Upper lobe of left lung (tissue), 6 donors: ENCODE data around the gene PROK2. TPM values are rescaled to one million over a fixed set of nuclear protein-coding genes. Genes with fewer than 3 reads are reported as not detected.

ENCODE experiments used
- ATAC-seq, 2 donors: fragments of 200-7000 bp; cut with Tn5 transposase; one replicate each; pipeline ENCODE4 v1.9.1; 2022; ENCODE audit warnings: mild to moderate bottlenecking in 2 of 2, moderate library complexity in 2 of 2; ENCODE audit not compliant: low FRiP score in 2 of 2
- DNase-seq, 2 donors: peaks; one replicate each; pipeline ENCODE4 v3.0.0-alpha.2; 2019 to 2020
- H3K27ac ChIP-seq, 4 donors: fragments of 200-600 bp; sonication (generic); one replicate each; pipeline ENCODE4 v1.5.1; 2016 to 2019
- H3K27me3 ChIP-seq, 4 donors: fragments of 200-600 bp; sonication (generic); one replicate each; pipeline ENCODE4 v1.5.1; 2017 to 2019
- H3K36me3 ChIP-seq, 4 donors: fragments of 200-600 bp; sonication (generic); one replicate each; pipeline ENCODE4 v1.5.1; 2016 to 2019
- H3K4me1 ChIP-seq, 4 donors: fragments of 200-600 bp; sonication (generic); one replicate each; pipeline ENCODE4 v1.5.1; 2018 to 2019
- H3K4me3 ChIP-seq, 4 donors: fragments of 200-600 bp; sonication (generic); one replicate each; pipeline ENCODE4 v1.5.1; 2017 to 2019; ENCODE audit warnings: mild to moderate bottlenecking in 2 of 4, moderate library complexity in 1 of 4
- H3K9me3 ChIP-seq, 4 donors: fragments of 200-600 bp; sonication (generic); one replicate each; pipeline ENCODE4 v1.5.1; 2018 to 2019
- EP300 ChIP-seq, 4 donors: sonication (generic); formaldehyde crosslinking; IDR thresholded peaks; one replicate each; pipeline ENCODE4 v1.5.1; 2017; ENCODE audit warnings: antibody characterized with exemption in 4 of 4, control low read depth in 2 of 4
- POLR2A ChIP-seq, 4 donors: fragments of 450-650 bp; IDR thresholded peaks; one replicate each; pipeline ENCODE4 v1.5.1; 2016 to 2017; ENCODE audit warnings: antibody characterized with exemption in 4 of 4, mild to moderate bottlenecking in 2 of 4
- POLR2AphosphoS5 ChIP-seq, 2 donors: sonication (generic); formaldehyde crosslinking; IDR thresholded peaks; one replicate each; pipeline ENCODE4 v1.5.1; 2017; ENCODE audit warnings: antibody characterized with exemption in 2 of 2
- WGBS, 2 donors: methylation state at CpG; one replicate each; pipeline ENCODE4 v1.1.5; 2017 to 2018; 5-methylcytosine and 5-hydroxymethylcytosine counted together
- total RNA-seq, 6 donors: library from RNA; depleted of rRNA in 4 of 6; stranded (reverse); fragments of >200 nt in 4 of 6; gene quantifications; one replicate each; pipeline versions ENCODE4 v1.1.0 to v1.2.1, GENCODE V29; 2016 to 2021
- TF ChIP-seq, protein P1 (sequence below), 6 experiments: fragments of 450-650 bp in 4 of 6; fragments of 200-600 bp in 2 of 6; sonication (generic) in 2 of 6; IDR thresholded peaks; one replicate each; pipeline ENCODE4 v1.5.1; 2016 to 2019; ENCODE audit warnings: antibody characterized with exemption in 6 of 6
- donor health status: DM: no; HTN: no; CAD: no; lungs with moderate emphysema.
- donor health status: DM: no; HTN: yes; CAD: no; lungs with severe emphysema.

The PROK2 gene, protein sequence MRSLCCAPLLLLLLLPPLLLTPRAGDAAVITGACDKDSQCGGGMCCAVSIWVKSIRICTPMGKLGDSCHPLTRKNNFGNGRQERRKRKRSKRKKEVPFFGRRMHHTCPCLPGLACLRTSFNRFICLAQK
- total RNA-seq = 10 to 100 TPM in 1 of 6 donors, 1 to 10 TPM in 4, not detected in 1; 2.3 to 10.7 (median 3.3) TPM

DNA sequence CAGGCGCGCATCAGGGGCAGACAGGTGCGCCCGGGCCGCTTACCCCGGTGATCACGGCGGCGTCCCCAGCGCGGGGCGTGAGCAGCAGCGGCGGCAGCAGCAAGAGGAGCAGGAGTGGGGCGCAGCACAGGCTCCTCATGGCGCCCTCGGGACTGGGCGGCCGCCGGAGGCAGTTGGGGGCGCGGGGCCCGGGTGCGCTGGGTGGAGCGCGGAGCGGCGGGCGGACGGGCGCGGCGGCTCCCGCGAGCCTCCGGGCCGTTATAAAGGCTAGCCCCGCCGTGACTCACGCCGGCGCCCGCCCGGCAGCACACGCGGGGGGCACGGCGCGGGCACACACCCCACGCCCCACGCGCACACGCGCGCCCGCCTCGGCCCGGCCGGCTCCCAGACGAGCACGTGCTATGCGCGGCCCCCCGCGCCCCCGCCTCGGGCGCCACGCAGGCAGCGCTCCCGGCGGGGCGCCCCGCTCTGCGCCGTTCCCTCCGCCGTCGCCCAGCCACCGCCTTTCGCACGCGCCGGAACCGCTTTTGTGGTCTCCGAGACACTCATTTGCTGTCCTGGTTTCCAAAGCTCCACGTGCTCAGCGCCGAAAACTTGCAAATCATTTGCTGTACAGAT lies at the start of gene PROK2:
PROK2 (minus strand) TSS at position 235 of the 618 bp plus-strand sequence; CDS start at position 139, 96 bp downstream.
- WGBS, 2 donors = 3 to 8% methylated on average over 12 to 14 of the region's 89 CpGs
- Histone ChIP-seq H3K4me1 (peaks cover 7 to 20% (median 17%) of the 10 kb centered on the region in 4 donors), H3K4me3 (peak within 1 kb of the TSS in 3 of 4 donors; percentile 38 to 48 (median 43)), H3K27ac (peak within 1 kb of the TSS in 3 of 4 donors; percentile 16 to 78 (median 17)), H3K27me3 (peaks cover 0 to 38% (median 8%) of the 10 kb centered on the region in 4 donors), H3K36me3 (no peaks in the 10 kb centered on the region), H3K9me3 (no peaks in the 10 kb centered on the region)
- ATAC-seq (peak in 1 of 2 donors; percentile 82), DNase-seq (peak in 1 of 2 donors; percentile 87)
- TF ChIP-seq EP300 (IDR thresholded peaks at IDR 0.05) (no peak), POLR2A (IDR thresholded peaks at IDR 0.05) (no peak), POLR2AphosphoS5 (IDR thresholded peaks at IDR 0.05) (no peak)
- TF ChIP-seq, protein P1, sequence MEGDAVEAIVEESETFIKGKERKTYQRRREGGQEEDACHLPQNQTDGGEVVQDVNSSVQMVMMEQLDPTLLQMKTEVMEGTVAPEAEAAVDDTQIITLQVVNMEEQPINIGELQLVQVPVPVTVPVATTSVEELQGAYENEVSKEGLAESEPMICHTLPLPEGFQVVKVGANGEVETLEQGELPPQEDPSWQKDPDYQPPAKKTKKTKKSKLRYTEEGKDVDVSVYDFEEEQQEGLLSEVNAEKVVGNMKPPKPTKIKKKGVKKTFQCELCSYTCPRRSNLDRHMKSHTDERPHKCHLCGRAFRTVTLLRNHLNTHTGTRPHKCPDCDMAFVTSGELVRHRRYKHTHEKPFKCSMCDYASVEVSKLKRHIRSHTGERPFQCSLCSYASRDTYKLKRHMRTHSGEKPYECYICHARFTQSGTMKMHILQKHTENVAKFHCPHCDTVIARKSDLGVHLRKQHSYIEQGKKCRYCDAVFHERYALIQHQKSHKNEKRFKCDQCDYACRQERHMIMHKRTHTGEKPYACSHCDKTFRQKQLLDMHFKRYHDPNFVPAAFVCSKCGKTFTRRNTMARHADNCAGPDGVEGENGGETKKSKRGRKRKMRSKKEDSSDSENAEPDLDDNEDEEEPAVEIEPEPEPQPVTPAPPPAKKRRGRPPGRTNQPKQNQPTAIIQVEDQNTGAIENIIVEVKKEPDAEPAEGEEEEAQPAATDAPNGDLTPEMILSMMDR (IDR thresholded peaks at IDR 0.05) = no peak

DNA sequence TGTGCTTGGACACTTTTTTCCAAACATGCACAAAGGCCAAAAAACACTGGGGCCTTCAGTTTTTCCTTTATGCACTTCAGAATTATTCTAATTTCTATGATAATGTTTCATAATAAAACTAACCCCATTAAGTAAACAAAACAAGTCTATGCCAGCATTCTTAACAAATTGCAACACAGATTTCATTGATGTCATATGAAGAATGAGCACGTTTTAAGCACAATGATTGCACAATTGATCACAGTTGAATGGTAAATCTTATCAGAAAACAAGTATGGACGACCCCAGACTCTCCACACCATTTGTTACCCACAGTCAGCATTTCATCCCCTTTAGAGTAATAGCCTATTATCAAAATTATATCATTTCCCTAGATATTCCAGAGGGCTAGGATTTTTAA lies 46.7 kb upstream of the PROK2 start:
- 51% methylated on average over 2 of the region's 2 CpGs for WGBS, 2 donors
- TF ChIP-seq, protein P1 (IDR thresholded peaks at IDR 0.05) = no peak
- TF ChIP-seq POLR2AphosphoS5 (IDR thresholded peaks at IDR 0.05) (no peak), POLR2A (IDR thresholded peaks at IDR 0.05) (no peak), EP300 (IDR thresholded peaks at IDR 0.05) (no peak)
- DNase-seq = no peak

DNA sequence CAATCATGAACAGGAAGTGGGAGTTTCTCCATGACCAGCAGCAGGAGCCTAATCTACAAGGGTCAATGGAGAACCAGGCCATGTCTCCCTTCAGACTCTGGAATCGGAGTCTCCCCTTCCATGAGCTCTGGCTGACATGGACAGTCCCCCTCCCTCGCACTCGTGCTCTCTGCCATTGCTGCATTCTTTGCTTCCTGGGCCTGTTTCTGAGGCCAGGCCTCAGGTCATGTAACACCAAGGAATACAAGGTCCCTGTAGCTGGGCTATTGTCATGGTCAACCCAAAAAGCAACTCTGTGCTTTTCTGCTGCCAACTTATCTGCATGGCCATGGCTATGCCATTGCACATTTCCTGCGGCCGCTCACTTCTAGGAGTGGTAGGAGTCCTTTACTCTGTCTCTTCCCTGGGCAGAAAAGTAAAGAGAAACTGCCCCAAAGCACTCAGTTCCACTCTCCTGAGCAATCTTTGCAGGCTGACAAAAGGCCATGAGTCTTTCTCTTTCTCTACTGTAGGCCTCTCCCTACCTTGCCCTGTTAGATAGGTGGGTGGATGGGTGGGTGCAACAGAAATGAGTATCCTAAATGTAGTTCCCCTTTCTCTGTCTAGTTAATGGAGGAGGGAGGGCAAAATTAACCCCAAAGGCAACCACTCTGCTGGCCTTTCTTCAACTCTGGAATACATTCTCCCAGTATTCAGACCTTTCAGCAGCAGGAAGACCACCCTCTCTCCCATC lies 40.8 kb upstream of the PROK2 start:
- TF ChIP-seq POLR2AphosphoS5 (IDR thresholded peaks at IDR 0.05) = no peak
- TF ChIP-seq, protein P1 (IDR thresholded peaks at IDR 0.05) = no peak
- no peak for TF ChIP-seq EP300 (IDR thresholded peaks at IDR 0.05)
- no peak for TF ChIP-seq POLR2A (IDR thresholded peaks at IDR 0.05)
- no peaks in the 10 kb centered on the region for H3K9me3 ChIP-seq
- WGBS, 2 donors = 92 to 100% methylated on average over 5 of the region's 5 CpGs
- H3K4me3 ChIP-seq = no peak overlapping the region
- H3K27ac ChIP-seq = no peak overlapping the region
- ATAC-seq (no peak), DNase-seq (no peak)
- no peaks in the 10 kb centered on the region for H3K36me3 ChIP-seq
- H3K27me3 ChIP-seq = no peaks in the 10 kb centered on the region
- no peaks in the 10 kb centered on the region for H3K4me1 ChIP-seq

More for the DNA sequence above, 46.7 kb upstream of the PROK2 start:
- Histone ChIP-seq H3K4me1 (no peaks in the 10 kb centered on the region), H3K4me3 (no peak overlapping the region), H3K9me3 (no peaks in the 10 kb centered on the region), H3K27ac (no peak overlapping the region), H3K36me3 (no peaks in the 10 kb centered on the region), H3K27me3 (no peaks in the 10 kb centered on the region)
- ATAC-seq = no peak

DNA sequence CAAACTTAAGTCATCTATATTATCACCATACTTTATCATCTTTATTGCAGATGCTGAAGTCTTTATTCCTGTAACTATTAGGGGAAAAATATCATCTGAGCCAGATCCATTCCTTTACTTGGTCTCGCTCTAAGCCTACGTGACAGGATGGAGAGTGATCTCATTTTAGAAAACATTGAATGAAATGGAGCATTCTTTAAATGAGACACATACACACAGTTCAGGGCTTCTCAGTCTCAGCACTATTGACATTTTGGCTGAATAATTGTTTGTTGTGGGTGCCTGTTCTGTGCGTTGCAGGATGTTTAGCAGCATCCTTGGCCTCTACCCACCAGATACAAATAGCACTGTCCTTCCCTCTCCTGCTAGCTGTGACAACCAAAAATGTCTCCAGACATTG lies 36.2 kb upstream of the PROK2 start:
- TF ChIP-seq EP300 (IDR thresholded peaks at IDR 0.05) = no peak
- no peak for TF ChIP-seq POLR2A (IDR thresholded peaks at IDR 0.05)
- TF ChIP-seq POLR2AphosphoS5 (IDR thresholded peaks at IDR 0.05) = no peak
- TF ChIP-seq, protein P1 (IDR thresholded peaks at IDR 0.05) = no peak

More for the DNA sequence above, 36.2 kb upstream of the PROK2 start:
- 62 to 77% methylated on average over 3 of the region's 3 CpGs for WGBS, 2 donors
- Histone ChIP-seq H3K27me3 (no peaks in the 10 kb centered on the region), H3K4me1 (no peaks in the 10 kb centered on the region), H3K9me3 (no peaks in the 10 kb centered on the region), H3K27ac (no peak overlapping the region), H3K36me3 (no peaks in the 10 kb centered on the region), H3K4me3 (no peak overlapping the region)
- no peak for ATAC-seq
- no peak for DNase-seq
